ENCODE measurements around the gene UBXN7.
"Not testable (repeated sequence)": the region's sequence is repeated elsewhere in the genome, so short reads cannot be mapped to it uniquely, and the experiment has no call there.

Gene UBXN7

GRCh38 chr3:196323691-196324090 is 108.5 kb downstream of the UBXN7 start:
- FAIRE-seq (no peak), DNase-seq (ENCODE audit: extremely low spot score, insufficient read length, low read depth) (no peak)

DNA sequence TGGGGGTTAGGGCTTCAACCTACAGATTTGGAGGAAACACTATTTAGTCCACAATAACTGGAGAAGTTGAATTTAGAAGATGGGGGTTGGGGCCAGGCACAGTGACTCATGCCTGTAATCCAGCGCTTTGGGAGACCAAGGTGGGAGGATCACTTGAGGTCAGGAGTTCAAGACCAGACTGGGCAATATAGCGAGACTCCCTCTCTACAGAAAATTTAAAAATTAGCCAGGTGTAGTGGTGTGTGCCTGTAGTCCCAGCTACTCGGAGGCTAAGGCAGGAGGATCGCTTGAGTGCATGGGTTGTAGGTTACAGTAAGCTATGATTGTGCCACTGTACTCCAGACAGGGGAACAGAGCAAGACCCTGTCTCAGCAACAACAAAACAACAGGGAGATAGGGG is 109.2 kb downstream of the UBXN7 start:
- no peak for DNase-seq (ENCODE audit: extremely low spot score, insufficient read length, low read depth)
- no peak for FAIRE-seq

DNA sequence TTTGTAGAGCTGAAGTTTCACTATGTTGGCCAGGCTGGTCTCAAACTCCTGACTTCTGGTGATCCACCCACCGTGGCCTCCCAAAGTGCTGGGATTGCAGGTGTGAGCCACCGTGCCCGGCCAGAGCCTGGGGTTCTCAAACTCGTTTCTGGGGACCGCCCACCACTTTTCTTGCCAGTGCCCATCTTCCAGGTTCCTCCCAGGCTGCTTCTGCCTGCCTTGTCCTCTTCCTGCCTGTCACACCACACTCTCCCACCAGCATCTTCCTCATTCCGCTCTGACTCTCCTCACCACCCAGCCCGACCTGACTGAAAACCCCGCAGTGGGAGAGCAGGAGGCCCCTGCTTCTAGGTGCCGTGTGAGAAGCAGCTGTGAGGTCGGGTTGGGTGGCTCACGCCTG is 111.1 kb downstream of the UBXN7 start:
- FAIRE-seq, result no peak
- no peak for DNase-seq (ENCODE audit: extremely low spot score, insufficient read length, low read depth)

- FAIRE-seq (no peak), DNase-seq (ENCODE audit: extremely low spot score, insufficient read length, low read depth) (no peak)
Measured at GRCh38 chr3:196320137-196320536, 112.1 kb downstream of the UBXN7 start.

GRCh38 chr3:196317687-196318467 is 114.3 kb downstream of the UBXN7 start, which contains the start of gene DYNLT2B:
TSS of gene DYNLT2B (minus strand) at chr3:196318240. CDS start at chr3:196318152, 88 bp downstream.
- FAIRE-seq (peak; percentile 56), DNase-seq (ENCODE audit: extremely low spot score, insufficient read length, low read depth) (peak; percentile 98)

- DNase-seq (ENCODE audit: extremely low spot score, insufficient read length, low read depth); FAIRE-seq: not testable (repeated sequence)
Measured at GRCh38 chr3:196316799-196317686, 115.2 kb downstream of the UBXN7 start.

GRCh38 chr3:196315821-196316220 is 116.4 kb downstream of the UBXN7 start:
- DNase-seq (ENCODE audit: extremely low spot score, insufficient read length, low read depth) (no peak), FAIRE-seq (no peak)

DNA sequence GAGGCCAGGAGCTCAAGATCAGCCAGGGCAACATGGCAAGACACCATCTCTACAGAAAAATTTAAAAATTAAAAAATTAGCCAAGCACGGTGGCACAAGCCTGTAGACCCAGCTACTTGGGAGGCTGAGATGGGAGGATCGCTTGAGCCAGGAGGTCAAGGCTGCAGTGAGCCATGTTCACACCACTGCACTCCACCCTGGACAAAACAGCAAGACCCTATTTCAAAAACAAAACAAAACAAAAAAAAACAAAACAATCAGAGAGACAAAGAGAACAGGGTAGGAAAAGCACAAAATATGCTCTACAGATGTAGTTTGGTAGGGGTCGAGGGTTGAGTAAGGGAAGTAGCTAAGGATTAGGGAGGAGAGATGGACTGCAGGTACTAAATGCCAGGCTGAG is 117.6 kb downstream of the UBXN7 start:
- FAIRE-seq (no peak), DNase-seq (ENCODE audit: extremely low spot score, insufficient read length, low read depth) (no peak)

- FAIRE-seq; DNase-seq (ENCODE audit: extremely low spot score, insufficient read length, low read depth): not testable (repeated sequence)
Measured at GRCh38 chr3:196314086-196314485, 118.1 kb downstream of the UBXN7 start.

DNA sequence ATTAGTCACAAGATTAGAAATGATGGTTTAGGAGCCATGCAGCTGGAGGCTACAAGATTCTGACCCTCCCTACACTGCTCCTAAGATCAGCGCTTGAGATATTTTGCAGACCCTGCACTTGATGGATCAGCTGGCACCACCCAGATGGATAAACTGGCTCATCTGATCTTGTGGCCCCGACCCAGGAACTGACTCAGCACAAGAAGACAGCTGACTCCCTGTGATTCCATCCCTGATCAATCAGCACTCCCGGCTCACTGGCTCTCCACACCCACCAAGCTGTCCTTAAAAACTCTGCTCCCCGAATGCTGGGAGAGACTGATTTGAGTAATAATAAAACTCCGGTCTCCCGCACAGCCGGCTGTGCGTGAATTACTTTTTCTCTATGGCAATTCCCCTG is 129.3 kb downstream of the UBXN7 start:
- DNase-seq (ENCODE audit: extremely low spot score, insufficient read length, low read depth); FAIRE-seq: not testable (repeated sequence)

GRCh38 chr3:196302551-196302950 is 129.7 kb downstream of the UBXN7 start:
- DNase-seq (ENCODE audit: extremely low spot score, insufficient read length, low read depth); FAIRE-seq: not testable (repeated sequence)

- no peak for FAIRE-seq
- no peak for DNase-seq (ENCODE audit: extremely low spot score, insufficient read length, low read depth)
Measured at GRCh38 chr3:196298521-196298920, 133.7 kb downstream of the UBXN7 start.
